Measurements from ENCODE around the gene TMEM175. TPM values are rescaled to one million over a fixed set of nuclear protein-coding genes. Genes with fewer than 3 reads are reported as not detected.

The TMEM175 gene
- total and polyA plus RNA-seq, 9 of the 15 experiments (the other 6 are each of a cell fraction or from before 2014, with no cell fraction given): 0.13 to 30.9 (median 9.4) TPM

GRCh38 chr4:931194-931959, 883 bp upstream of the TMEM175 start (continued):
- TF ChIP-seq ARID3A (IDR thresholded peaks at IDR 0.05; ENCODE audit: borderline replicate concordance, low read depth, low read length) (no peak), TAF7 (tag; IDR thresholded peaks at IDR 0.05) (0 out of 2 replicates have a peak, but pooled peaks have one; percentile 20), ZNF133 (CRISPR knock-in tag; IDR thresholded peaks at IDR 0.05) (no peak), BRD4 (IDR thresholded peaks at IDR 0.05) (0 out of 2 replicates have a peak, but pooled peaks have one; percentile 47), STAG1 (CRISPR knock-in tag; IDR thresholded peaks at IDR 0.05; ENCODE audit: borderline replicate concordance) (0 out of 2 replicates have a peak, but pooled peaks have one; percentile 17), CCNT2 (IDR thresholded peaks at IDR 0.05; ENCODE audit: borderline replicate concordance, extremely low read depth, insufficient read length, low read depth, low read length) (no peak), SIN3A (IDR thresholded peaks at IDR 0.05; ENCODE audit: borderline replicate concordance in 2 of 2, control insufficient read depth in 1 of 2, low read depth in 2 of 2, low read length in 2 of 2) (0 out of 4 replicates have a peak, but pooled peaks of 1 of the 2 experiments have one; percentile 16), RBM22 (IDR thresholded peaks at IDR 0.05; ENCODE audit: low read depth, low read length, poor library complexity, severe bottlenecking) (peak; percentile 42), ETS1 (conservative IDR thresholded peaks at IDR 0.05; ENCODE audit: control insufficient read depth, low read depth, low read length) (peak; percentile 28; the same call in 1 of the 2 replicates)

All from K562 (cell line).